GM23338 (cell line): ENCODE results near the gene GPC6. TPM values are rescaled to one million over a fixed set of nuclear protein-coding genes. Genes with fewer than 3 reads are reported as not detected.

Source experiments
- ATAC-seq: fragments of 200-7000 bp; cut with Tn5 transposase; 3 replicates; pipeline ENCODE4 v1.9.1; 2020
- DNase-seq: peaks from one replicate; pipeline ENCODE4 v3.0.0-alpha.2; 2015; ENCODE audit warnings: low spot score
- H2AFZ ChIP-seq: fragments of 200-600 bp; sonication (generic); 2 replicates; pipeline ENCODE4 v1.8.0; 2016; ENCODE audit warnings: antibody characterized with exemption, mild to moderate bottlenecking, moderate library complexity
- H3F3A ChIP-seq: fragments of 200-600 bp; sonication (generic); replicated peaks from 2 replicates; pipeline ENCODE4 v1.8.0; 2017; ENCODE audit warnings: antibody characterized with exemption, mixed run types, low read depth
- H3K27ac ChIP-seq: fragments of 200-600 bp; sonication (generic); 2 replicates; pipeline ENCODE4 v1.6.1; 2016; ENCODE audit warnings: low read depth
- H3K27me3 ChIP-seq: fragments of 200-600 bp; sonication (generic); 2 replicates; pipeline ENCODE4 v1.8.0; 2016; ENCODE audit warnings: mild to moderate bottlenecking, mixed run types, moderate library complexity; ENCODE audit not compliant: insufficient read depth
- H3K36me3 ChIP-seq: fragments of 200-600 bp; sonication (generic); 2 replicates; pipeline ENCODE4 v1.8.0; 2016; ENCODE audit warnings: mild to moderate bottlenecking; ENCODE audit not compliant: insufficient read depth
- H3K4me1 ChIP-seq: fragments of 200-600 bp; sonication (generic); 2 replicates; pipeline ENCODE4 v1.8.0; 2016; ENCODE audit warnings: mild to moderate bottlenecking, moderate library complexity; ENCODE audit not compliant: insufficient read depth
- H3K4me2 ChIP-seq: fragments of 200-600 bp; sonication (generic); 2 replicates; pipeline ENCODE4 v1.7.1; 2017; ENCODE audit warnings: mixed run types
- H3K4me3 ChIP-seq: fragments of 200-600 bp; sonication (generic); 2 replicates; pipeline ENCODE4 v1.6.1; 2016; ENCODE audit warnings: mixed run types
- H3K79me2 ChIP-seq: fragments of 200-600 bp; sonication (generic); replicated peaks from 2 replicates; pipeline ENCODE4 v1.8.0; 2017; ENCODE audit warnings: mild to moderate bottlenecking; ENCODE audit not compliant: insufficient read depth
- H3K9me2 ChIP-seq: fragments of 200-600 bp; sonication (generic); 2 replicates; pipeline ENCODE4 v1.8.0; 2017; ENCODE audit not compliant: insufficient read depth
- H4K20me1 ChIP-seq: fragments of 200-600 bp; sonication (generic); replicated peaks from 2 replicates; pipeline ENCODE4 v1.8.0; 2017; ENCODE audit warnings: mild to moderate bottlenecking; ENCODE audit not compliant: insufficient read depth
- H3K27ac Mint-ChIP-seq: 2 replicates; pipeline ENCODE4 v1.8.0; 2020; ENCODE audit warnings: inconsistent platforms, mild to moderate bottlenecking, moderate library complexity, mixed read lengths
- H3K27me3 Mint-ChIP-seq: 3 replicates; pipeline ENCODE4 v1.8.0; 2022; ENCODE audit warnings: low read depth, mild to moderate bottlenecking, moderate library complexity, mixed read lengths, inconsistent platforms; ENCODE audit not compliant: insufficient read depth, poor library complexity
- H3K36me3 Mint-ChIP-seq: 3 replicates; pipeline ENCODE4 v1.8.0; 2021; ENCODE audit warnings: low read depth, mild to moderate bottlenecking, inconsistent platforms, moderate library complexity, mixed read lengths
- H3K4me1 Mint-ChIP-seq: 3 replicates; pipeline ENCODE4 v1.8.0; 2020; ENCODE audit warnings: mild to moderate bottlenecking, inconsistent platforms, mixed read lengths
- H3K4me3 Mint-ChIP-seq: 3 replicates; pipeline ENCODE4 v1.8.0; 2021; ENCODE audit warnings: moderate library complexity, mild to moderate bottlenecking, inconsistent platforms, mixed read lengths
- H3K9me3 Mint-ChIP-seq: 3 replicates; pipeline ENCODE4 v1.8.0; 2020; ENCODE audit warnings: moderate library complexity, mild to moderate bottlenecking, inconsistent platforms, mixed read lengths
- CREB1 ChIP-seq: fragments of 250-450 bp; sonication (Bioruptor Pico); IDR thresholded peaks from 2 replicates; pipeline ENCODE4 v1.5.0; 2020; ENCODE audit warnings: low read depth, mild to moderate bottlenecking, moderate library complexity
- ETS1 ChIP-seq: IDR thresholded peaks from 2 replicates; pipeline ENCODE4 v1.6.1; 2016; ENCODE audit warnings: antibody characterized with exemption
- EZH2 ChIP-seq: fragments of 200-600 bp; sonication (generic); IDR thresholded peaks from one replicate; pipeline ENCODE4 v1.8.0; 2017; ENCODE audit warnings: antibody characterized with exemption, mild to moderate bottlenecking, low read depth; ENCODE audit not compliant: unreplicated experiment
- EZH2phosphoT487 ChIP-seq: fragments of 200-600 bp; sonication (generic); IDR thresholded peaks from one replicate; pipeline ENCODE4 v1.8.1; 2018; ENCODE audit warnings: antibody characterized with exemption; ENCODE audit not compliant: unreplicated experiment
- JUNB ChIP-seq: IDR thresholded peaks from one replicate; pipeline ENCODE4 v1.6.1; 2016; ENCODE audit warnings: antibody characterized with exemption; ENCODE audit not compliant: unreplicated experiment
- NANOG ChIP-seq: IDR thresholded peaks from 2 replicates; pipeline ENCODE4 v1.6.1; 2016; ENCODE audit warnings: antibody characterized with exemption, borderline replicate concordance
- POLR2AphosphoS5 ChIP-seq: IDR thresholded peaks from 2 replicates; pipeline ENCODE4 v1.6.1; 2016; ENCODE audit warnings: antibody characterized with exemption, low read depth
- REST ChIP-seq: IDR thresholded peaks from one replicate; pipeline ENCODE4 v1.6.1; 2018; ENCODE audit warnings: antibody characterized with exemption; ENCODE audit not compliant: unreplicated experiment
- STAT1 ChIP-seq: IDR thresholded peaks from one replicate; pipeline ENCODE4 v1.6.1; 2016; ENCODE audit warnings: antibody characterized with exemption; ENCODE audit not compliant: unreplicated experiment
- ZNF114 ChIP-seq: fragments of 250-450 bp; sonication (Bioruptor Pico); IDR thresholded peaks from 2 replicates; pipeline ENCODE4 v1.5.0; 2020; ENCODE audit warnings: mild to moderate bottlenecking, moderate library complexity
- ZNF331 ChIP-seq: fragments of 250-450 bp; sonication (Bioruptor Pico); IDR thresholded peaks from 2 replicates; pipeline ENCODE4 v1.5.0; 2020; ENCODE audit warnings: low read depth, mild to moderate bottlenecking, moderate library complexity
- polyA plus RNA-seq: library from polyadenylated mRNA; unstranded; fragments of >200 nt; fragmentation: Nextera tagmentation; extraction: Ambion mirVana; gene quantifications from 2 replicates; pipeline ENCODE4 v1.2.1, GENCODE V29; 2016
- total RNA-seq: library from RNA; depleted of rRNA; stranded (reverse); fragments of >200 nt; shearing (Covaris generic); gene quantifications from 2 replicates; pipeline ENCODE4 v1.2.3, GENCODE V29; 2014
- TF ChIP-seq, protein P1 (sequence below): fragments of 250-450 bp; sonication (Bioruptor Pico); IDR thresholded peaks from 2 replicates; pipeline ENCODE4 v1.5.0; 2020; ENCODE audit warnings: mild to moderate bottlenecking, moderate library complexity
- TF ChIP-seq, protein P2 (sequence below), 2 experiments: fragments of 200-600 bp in 1 of 2; sonication (generic) in 1 of 2; conservative IDR thresholded peaks; 2 replicates each; pipeline versions ENCODE4 v1.5.1 to v1.6.1; 2016 to 2017; ENCODE audit warnings: antibody characterized with exemption in 2 of 2, low read depth in 2 of 2, mild to moderate bottlenecking in 2 of 2, moderate library complexity in 1 of 2

Gene GPC6
- total and polyA plus RNA-seq, 2 experiments from 2014 or later = 6.4 to 28.6 TPM

DNA sequence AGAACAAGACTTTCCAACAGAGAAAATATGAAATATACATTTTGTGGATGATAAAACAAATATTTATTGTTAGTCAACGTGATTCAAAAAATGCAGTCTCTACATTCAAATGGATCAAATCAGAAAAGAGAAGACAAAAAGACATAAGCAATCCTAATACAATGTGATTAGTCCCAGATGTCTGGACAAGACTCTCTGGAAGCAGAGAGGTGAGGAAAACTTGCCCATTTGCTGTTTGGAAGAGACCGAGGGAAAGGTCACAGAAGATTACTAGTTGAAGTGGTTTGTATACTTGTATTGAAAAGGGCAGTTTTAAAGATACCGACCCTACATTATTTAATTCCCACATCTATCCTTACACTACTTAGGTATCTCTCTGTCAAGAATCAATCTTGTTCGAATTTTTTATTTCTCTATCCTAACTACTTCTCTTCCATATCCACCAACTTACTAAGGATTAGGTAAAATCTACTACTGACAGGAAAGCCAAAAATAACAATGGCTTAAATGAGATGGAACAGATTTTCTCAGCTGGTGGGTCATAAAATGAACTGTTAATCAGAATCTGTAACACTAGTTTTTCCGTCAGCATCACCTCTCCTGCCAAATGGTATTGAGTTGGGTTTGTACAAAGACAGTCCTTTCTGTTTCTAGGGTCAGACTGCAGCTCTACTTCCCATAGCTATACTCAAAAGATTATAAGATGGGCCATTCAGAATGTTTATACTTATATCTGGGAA is 755.7 kb downstream of the GPC6 start:
- peaks cover 10% of the 10 kb centered on the region; the same call in 1 of the 2 replicates for H3K27me3 ChIP-seq
- Mint-ChIP-seq H3K9me3 (peaks cover 5% of the 10 kb centered on the region; the same call in 1 of the 3 replicates), H3K36me3 (peaks cover 5% of the 10 kb centered on the region; the same call in 2 of the 3 replicates), H3K4me1 (peaks cover 14% of the 10 kb centered on the region; the same call in 2 of the 3 replicates), H3K27ac (no peak overlapping the region), H3K4me3 (no peak overlapping the region), H3K27me3 (peaks cover 12% of the 10 kb centered on the region)
- no peak overlapping the region for H3K27ac ChIP-seq
- DNase-seq = no peak
- H3K9me2 ChIP-seq = no peaks in the 10 kb centered on the region
- H3F3A ChIP-seq = no peaks in the 10 kb centered on the region
- no peaks in the 10 kb centered on the region for H4K20me1 ChIP-seq
- no peak overlapping the region for H3K4me2 ChIP-seq
- H3K4me3 ChIP-seq = no peak overlapping the region
- peaks cover 11% of the 10 kb centered on the region; the same call in 1 of the 2 replicates for H3K4me1 ChIP-seq
- H2AFZ ChIP-seq = no peak overlapping the region
- no peaks in the 10 kb centered on the region for H3K79me2 ChIP-seq
- no peaks in the 10 kb centered on the region for H3K36me3 ChIP-seq
- TF ChIP-seq NANOG (no peak), POLR2AphosphoS5 (no peak), CREB1 (CRISPR knock-in tag) (no peak), ETS1 (no peak), ZNF114 (CRISPR knock-in tag) (no peak), EZH2phosphoT487 (no peak), EZH2 (no peak), ZNF331 (CRISPR knock-in tag) (no peak), JUNB (no peak), STAT1 (no peak), REST (no peak)
- TF ChIP-seq, protein P1, sequence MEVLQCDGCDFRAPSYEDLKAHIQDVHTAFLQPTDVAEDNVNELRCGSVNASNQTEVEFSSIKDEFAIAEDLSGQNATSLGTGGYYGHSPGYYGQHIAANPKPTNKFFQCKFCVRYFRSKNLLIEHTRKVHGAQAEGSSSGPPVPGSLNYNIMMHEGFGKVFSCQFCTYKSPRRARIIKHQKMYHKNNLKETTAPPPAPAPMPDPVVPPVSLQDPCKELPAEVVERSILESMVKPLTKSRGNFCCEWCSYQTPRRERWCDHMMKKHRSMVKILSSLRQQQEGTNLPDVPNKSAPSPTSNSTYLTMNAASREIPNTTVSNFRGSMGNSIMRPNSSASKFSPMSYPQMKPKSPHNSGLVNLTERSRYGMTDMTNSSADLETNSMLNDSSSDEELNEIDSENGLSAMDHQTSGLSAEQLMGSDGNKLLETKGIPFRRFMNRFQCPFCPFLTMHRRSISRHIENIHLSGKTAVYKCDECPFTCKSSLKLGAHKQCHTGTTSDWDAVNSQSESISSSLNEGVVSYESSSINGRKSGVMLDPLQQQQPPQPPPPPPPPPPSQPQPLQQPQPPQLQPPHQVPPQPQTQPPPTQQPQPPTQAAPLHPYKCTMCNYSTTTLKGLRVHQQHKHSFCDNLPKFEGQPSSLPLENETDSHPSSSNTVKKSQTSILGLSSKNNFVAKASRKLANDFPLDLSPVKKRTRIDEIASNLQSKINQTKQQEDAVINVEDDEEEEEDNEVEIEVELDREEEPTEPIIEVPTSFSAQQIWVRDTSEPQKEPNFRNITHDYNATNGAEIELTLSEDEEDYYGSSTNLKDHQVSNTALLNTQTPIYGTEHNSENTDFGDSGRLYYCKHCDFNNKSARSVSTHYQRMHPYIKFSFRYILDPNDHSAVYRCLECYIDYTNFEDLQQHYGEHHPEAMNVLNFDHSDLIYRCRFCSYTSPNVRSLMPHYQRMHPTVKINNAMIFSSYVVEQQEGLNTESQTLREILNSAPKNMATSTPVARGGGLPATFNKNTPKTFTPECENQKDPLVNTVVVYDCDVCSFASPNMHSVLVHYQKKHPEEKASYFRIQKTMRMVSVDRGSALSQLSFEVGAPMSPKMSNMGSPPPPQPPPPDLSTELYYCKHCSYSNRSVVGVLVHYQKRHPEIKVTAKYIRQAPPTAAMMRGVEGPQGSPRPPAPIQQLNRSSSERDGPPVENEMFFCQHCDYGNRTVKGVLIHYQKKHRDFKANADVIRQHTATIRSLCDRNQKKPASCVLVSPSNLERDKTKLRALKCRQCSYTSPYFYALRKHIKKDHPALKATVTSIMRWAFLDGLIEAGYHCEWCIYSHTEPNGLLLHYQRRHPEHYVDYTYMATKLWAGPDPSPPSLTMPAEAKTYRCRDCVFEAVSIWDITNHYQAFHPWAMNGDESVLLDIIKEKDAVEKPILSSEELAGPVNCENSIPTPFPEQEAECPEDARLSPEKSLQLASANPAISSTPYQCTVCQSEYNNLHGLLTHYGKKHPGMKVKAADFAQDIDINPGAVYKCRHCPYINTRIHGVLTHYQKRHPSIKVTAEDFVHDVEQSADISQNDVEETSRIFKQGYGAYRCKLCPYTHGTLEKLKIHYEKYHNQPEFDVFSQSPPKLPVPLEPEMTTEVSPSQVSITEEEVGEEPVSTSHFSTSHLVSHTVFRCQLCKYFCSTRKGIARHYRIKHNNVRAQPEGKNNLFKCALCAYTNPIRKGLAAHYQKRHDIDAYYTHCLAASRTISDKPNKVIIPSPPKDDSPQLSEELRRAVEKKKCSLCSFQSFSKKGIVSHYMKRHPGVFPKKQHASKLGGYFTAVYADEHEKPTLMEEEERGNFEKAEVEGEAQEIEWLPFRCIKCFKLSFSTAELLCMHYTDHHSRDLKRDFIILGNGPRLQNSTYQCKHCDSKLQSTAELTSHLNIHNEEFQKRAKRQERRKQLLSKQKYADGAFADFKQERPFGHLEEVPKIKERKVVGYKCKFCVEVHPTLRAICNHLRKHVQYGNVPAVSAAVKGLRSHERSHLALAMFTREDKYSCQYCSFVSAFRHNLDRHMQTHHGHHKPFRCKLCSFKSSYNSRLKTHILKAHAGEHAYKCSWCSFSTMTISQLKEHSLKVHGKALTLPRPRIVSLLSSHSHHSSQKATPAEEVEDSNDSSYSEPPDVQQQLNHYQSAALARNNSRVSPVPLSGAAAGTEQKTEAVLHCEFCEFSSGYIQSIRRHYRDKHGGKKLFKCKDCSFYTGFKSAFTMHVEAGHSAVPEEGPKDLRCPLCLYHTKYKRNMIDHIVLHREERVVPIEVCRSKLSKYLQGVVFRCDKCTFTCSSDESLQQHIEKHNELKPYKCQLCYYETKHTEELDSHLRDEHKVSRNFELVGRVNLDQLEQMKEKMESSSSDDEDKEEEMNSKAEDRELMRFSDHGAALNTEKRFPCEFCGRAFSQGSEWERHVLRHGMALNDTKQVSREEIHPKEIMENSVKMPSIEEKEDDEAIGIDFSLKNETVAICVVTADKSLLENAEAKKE (CRISPR knock-in tag) = no peak
- TF ChIP-seq, protein P2, sequence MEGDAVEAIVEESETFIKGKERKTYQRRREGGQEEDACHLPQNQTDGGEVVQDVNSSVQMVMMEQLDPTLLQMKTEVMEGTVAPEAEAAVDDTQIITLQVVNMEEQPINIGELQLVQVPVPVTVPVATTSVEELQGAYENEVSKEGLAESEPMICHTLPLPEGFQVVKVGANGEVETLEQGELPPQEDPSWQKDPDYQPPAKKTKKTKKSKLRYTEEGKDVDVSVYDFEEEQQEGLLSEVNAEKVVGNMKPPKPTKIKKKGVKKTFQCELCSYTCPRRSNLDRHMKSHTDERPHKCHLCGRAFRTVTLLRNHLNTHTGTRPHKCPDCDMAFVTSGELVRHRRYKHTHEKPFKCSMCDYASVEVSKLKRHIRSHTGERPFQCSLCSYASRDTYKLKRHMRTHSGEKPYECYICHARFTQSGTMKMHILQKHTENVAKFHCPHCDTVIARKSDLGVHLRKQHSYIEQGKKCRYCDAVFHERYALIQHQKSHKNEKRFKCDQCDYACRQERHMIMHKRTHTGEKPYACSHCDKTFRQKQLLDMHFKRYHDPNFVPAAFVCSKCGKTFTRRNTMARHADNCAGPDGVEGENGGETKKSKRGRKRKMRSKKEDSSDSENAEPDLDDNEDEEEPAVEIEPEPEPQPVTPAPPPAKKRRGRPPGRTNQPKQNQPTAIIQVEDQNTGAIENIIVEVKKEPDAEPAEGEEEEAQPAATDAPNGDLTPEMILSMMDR (conservative IDR thresholded peaks at IDR 0.05; ENCODE audit: low read depth in 2 of 2) = no peak
- ATAC-seq = no peak
